ENCODE data around the gene SPEF2.

Gene SPEF2

GRCh38 chr5:35789732-35790456 lies 172.2 kb downstream of the SPEF2 start:
- no peak for TF ChIP-seq POLR2AphosphoS5 (IDR thresholded peaks at IDR 0.05; ENCODE audit: low read depth)
- TF ChIP-seq CTCF (IDR thresholded peaks at IDR 0.05; ENCODE audit: insufficient read depth, low read length), result no peak
- no peak for TF ChIP-seq SPI1 (IDR thresholded peaks at IDR 0.05; ENCODE audit: borderline replicate concordance, low read depth)
- TF ChIP-seq REST (IDR thresholded peaks at IDR 0.05; ENCODE audit: insufficient replicate concordance, low read depth), result no peak
- no peak for TF ChIP-seq GABPA (IDR thresholded peaks at IDR 0.05; ENCODE audit: low read depth)
- no peak for DNase-seq (ENCODE audit: low read depth in 1 of 2, low spot score in 1 of 2)
- Histone ChIP-seq H3K4me3 (replicated peaks; ENCODE audit: insufficient read depth, low read length) (no peak overlapping the region), H3K27me3 (ENCODE audit: insufficient read depth, poor library complexity, severe bottlenecking) (no peaks in the 10 kb centered on the region), H3K27ac (replicated peaks) (no peak overlapping the region)

- TF ChIP-seq SPI1 (IDR thresholded peaks at IDR 0.05; ENCODE audit: borderline replicate concordance, low read depth) (no peak), POLR2AphosphoS5 (IDR thresholded peaks at IDR 0.05; ENCODE audit: low read depth) (no peak), REST (IDR thresholded peaks at IDR 0.05; ENCODE audit: insufficient replicate concordance, low read depth) (no peak), GABPA (IDR thresholded peaks at IDR 0.05; ENCODE audit: low read depth) (no peak), CTCF (IDR thresholded peaks at IDR 0.05; ENCODE audit: insufficient read depth, low read length) (no peak)
- no peak overlapping the region for H3K27ac ChIP-seq (replicated peaks)
- DNase-seq (ENCODE audit: low read depth in 1 of 2, low spot score in 1 of 2), result no peak
- H3K27me3 ChIP-seq (ENCODE audit: insufficient read depth, poor library complexity, severe bottlenecking), result no peaks in the 10 kb centered on the region
- no peak overlapping the region for H3K4me3 ChIP-seq (replicated peaks; ENCODE audit: insufficient read depth, low read length)
Observed at GRCh38 chr5:35790457-35790822, 172.8 kb downstream of the SPEF2 start.

GRCh38 chr5:35794328-35794619 lies 176.6 kb downstream of the SPEF2 start:
- Histone ChIP-seq H3K4me3 (replicated peaks; ENCODE audit: insufficient read depth, low read length) (no peak overlapping the region), H3K27me3 (ENCODE audit: insufficient read depth, poor library complexity, severe bottlenecking) (no peaks in the 10 kb centered on the region), H3K27ac (replicated peaks) (no peak overlapping the region)
- TF ChIP-seq CTCF (IDR thresholded peaks at IDR 0.05; ENCODE audit: insufficient read depth, low read length) (no peak), GABPA (IDR thresholded peaks at IDR 0.05; ENCODE audit: low read depth) (no peak), REST (IDR thresholded peaks at IDR 0.05; ENCODE audit: insufficient replicate concordance, low read depth) (no peak), POLR2AphosphoS5 (IDR thresholded peaks at IDR 0.05; ENCODE audit: low read depth) (no peak)
- no peak for DNase-seq (ENCODE audit: low read depth in 1 of 2, low spot score in 1 of 2)

All from HL-60 (cell line).